Tibial nerve (tissue), 4 donors: ENCODE data around the gene SLC8A3.

Experiments used
- CTCF ChIP-seq, 5 experiments: fragments of 200-600 bp in 3 of 5; fragments of 450-650 bp in 2 of 5; sonication (generic) in 3 of 5; IDR thresholded peaks; one replicate each; pipeline ENCODE4 v1.5.1; 2016 to 2019; ENCODE audit warnings: antibody characterized with exemption in 5 of 5, mild to moderate bottlenecking in 3 of 5, moderate library complexity in 2 of 5
- EP300 ChIP-seq, 2 donors: sonication (generic); formaldehyde crosslinking; IDR thresholded peaks; one replicate each; pipeline ENCODE4 v1.6.1; 2017; ENCODE audit warnings: antibody characterized with exemption in 2 of 2, mild to moderate bottlenecking in 1 of 2
- POLR2A ChIP-seq, 2 donors: fragments of 450-650 bp; IDR thresholded peaks; one replicate each; pipeline ENCODE4 v1.6.1; 2017; ENCODE audit warnings: antibody characterized with exemption in 2 of 2, mild to moderate bottlenecking in 2 of 2, moderate library complexity in 2 of 2

DNA sequence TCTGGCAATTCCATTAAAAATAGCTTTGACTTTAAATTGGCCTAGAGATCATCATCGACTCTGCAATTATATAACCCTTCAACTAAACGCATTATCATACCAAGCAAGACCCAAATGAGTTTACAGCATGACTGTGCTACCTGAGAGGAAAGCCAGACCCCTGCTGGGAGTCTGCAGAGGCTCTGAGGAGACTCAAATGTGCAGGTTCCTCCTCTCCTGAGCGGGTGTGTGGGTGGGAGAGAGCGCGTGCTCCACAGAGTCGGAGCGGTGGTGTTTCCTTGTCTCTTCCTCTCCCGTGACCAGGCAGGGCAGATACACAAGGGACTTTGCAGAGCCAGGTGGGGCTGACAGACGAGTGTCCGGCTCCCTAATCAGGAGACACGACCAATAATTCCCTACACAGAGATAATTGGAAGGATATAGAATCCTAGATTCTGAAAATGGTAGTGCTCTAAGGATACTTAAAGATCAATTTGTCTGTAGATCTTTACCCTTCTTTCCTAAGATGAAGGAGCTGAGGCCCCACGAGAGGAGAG is 74.1 kb downstream of the SLC8A3 start:
- TF ChIP-seq CTCF (IDR thresholded peaks at IDR 0.05) (no peak), POLR2A (IDR thresholded peaks at IDR 0.05) (no peak), EP300 (IDR thresholded peaks at IDR 0.05) (no peak)
